ENCODE data around the gene KREMEN2. TPM values are rescaled to one million over a fixed set of nuclear protein-coding genes. Genes with fewer than 3 reads are reported as not detected.
A peak's percentile ranks its signal among the peaks of the same experiment; 100 is the strongest.

Gene KREMEN2
- total and polyA plus RNA-seq, 2 of the 13 experiments (the other 11 are each of a cell fraction or from before 2014, with no cell fraction given) = 0.48 to 1.2 TPM

GRCh38 chr16:2981177-2981898, 17.3 kb downstream of the KREMEN2 start (continued):
- TF ChIP-seq KIAA2018 (CRISPR knock-in tag; IDR thresholded peaks at IDR 0.05; ENCODE audit: borderline replicate concordance) (no peak), MXD1 (CRISPR knock-in tag; IDR thresholded peaks at IDR 0.05) (peak; percentile 55; the same call in 1 of the 2 replicates), ESRRA (CRISPR knock-in tag; IDR thresholded peaks at IDR 0.05; ENCODE audit: low read depth) (no peak), ZNF629 (CRISPR knock-in tag; conservative IDR thresholded peaks at IDR 0.05) (no peak), GMEB1 (CRISPR knock-in tag; IDR thresholded peaks at IDR 0.05; ENCODE audit: borderline replicate concordance) (no peak), MTF2 (CRISPR knock-in tag; IDR thresholded peaks at IDR 0.05; ENCODE audit: borderline replicate concordance) (no peak), CBFB (CRISPR knock-in tag; IDR thresholded peaks at IDR 0.05) (no peak), ZNF44 (CRISPR knock-in tag; IDR thresholded peaks at IDR 0.05) (no peak), ZNF496 (CRISPR knock-in tag; IDR thresholded peaks at IDR 0.05; ENCODE audit: insufficient replicate concordance) (no peak), ZNF451 (CRISPR knock-in tag; IDR thresholded peaks at IDR 0.05) (no peak; the same call in 1 of the 2 replicates), PCBP1 (IDR thresholded peaks at IDR 0.05; ENCODE audit: borderline replicate concordance, low read depth, low read length) (no peak), MAFG (CRISPR knock-in tag; IDR thresholded peaks at IDR 0.05) (no peak), SMAD1 (CRISPR knock-in tag; IDR thresholded peaks at IDR 0.05; ENCODE audit: borderline replicate concordance, low read depth) (0 out of 2 replicates have a peak, but pooled peaks have one; percentile 28), ZNF720 (CRISPR knock-in tag; IDR thresholded peaks at IDR 0.05) (no peak)
- TF ChIP-seq, protein P1, sequence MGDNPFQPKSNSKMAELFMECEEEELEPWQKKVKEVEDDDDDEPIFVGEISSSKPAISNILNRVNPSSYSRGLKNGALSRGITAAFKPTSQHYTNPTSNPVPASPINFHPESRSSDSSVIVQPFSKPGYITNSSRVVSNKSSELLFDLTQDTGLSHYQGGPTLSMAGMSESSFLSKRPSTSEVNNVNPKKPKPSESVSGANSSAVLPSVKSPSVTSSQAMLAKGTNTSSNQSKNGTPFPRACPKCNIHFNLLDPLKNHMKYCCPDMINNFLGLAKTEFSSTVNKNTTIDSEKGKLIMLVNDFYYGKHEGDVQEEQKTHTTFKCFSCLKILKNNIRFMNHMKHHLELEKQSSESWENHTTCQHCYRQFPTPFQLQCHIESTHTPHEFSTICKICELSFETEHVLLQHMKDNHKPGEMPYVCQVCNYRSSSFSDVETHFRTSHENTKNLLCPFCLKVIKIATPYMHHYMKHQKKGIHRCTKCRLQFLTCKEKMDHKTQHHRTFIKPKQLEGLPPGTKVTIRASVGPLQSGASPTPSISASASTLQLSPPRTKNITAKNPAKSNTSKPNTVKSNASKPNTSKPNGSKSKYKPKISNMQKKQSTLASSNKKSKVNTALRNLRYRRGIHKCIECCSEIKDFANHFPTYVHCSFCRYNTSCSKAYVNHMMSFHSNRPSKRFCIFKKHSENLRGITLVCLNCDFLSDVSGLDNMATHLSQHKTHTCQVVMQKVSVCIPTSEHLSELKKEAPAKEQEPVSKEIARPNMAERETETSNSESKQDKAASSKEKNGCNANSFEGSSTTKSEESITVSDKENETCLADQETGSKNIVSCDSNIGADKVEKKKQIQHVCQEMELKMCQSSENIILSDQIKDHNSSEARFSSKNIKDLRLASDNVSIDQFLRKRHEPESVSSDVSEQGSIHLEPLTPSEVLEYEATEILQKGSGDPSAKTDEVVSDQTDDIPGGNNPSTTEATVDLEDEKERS (CRISPR knock-in tag; IDR thresholded peaks at IDR 0.05) = peak; percentile 94

All from HepG2 (cell line).